Upper lobe of right lung (tissue), 1 donor: ENCODE measurements around the gene MED26. TPM values are rescaled to one million over a fixed set of nuclear protein-coding genes. Genes with fewer than 3 reads are reported as not detected.

Source experiments
- ATAC-seq: fragments of 200-7000 bp; cut with Tn5 transposase; one replicate; pipeline ENCODE4 v1.9.1; 2020; ENCODE audit warnings: mild to moderate bottlenecking, moderate library complexity
- DNase-seq: peaks from one replicate; pipeline ENCODE4 v3.0.0-alpha.2; 2020
- H3K27ac ChIP-seq: fragments of 200-600 bp; one replicate; pipeline ENCODE4 v1.8.0; 2022
- H3K27me3 ChIP-seq: fragments of 200-600 bp; one replicate; pipeline ENCODE4 v1.8.0; 2022; ENCODE audit warnings: mild to moderate bottlenecking
- H3K36me3 ChIP-seq: fragments of 200-600 bp; one replicate; pipeline ENCODE4 v1.8.0; 2022
- H3K4me1 ChIP-seq: fragments of 200-600 bp; one replicate; pipeline ENCODE4 v1.8.0; 2022
- H3K4me3 ChIP-seq: fragments of 200-600 bp; one replicate; pipeline ENCODE4 v1.8.0; 2022; ENCODE audit warnings: mild to moderate bottlenecking
- H3K9me3 ChIP-seq: fragments of 200-600 bp; one replicate; pipeline ENCODE4 v1.8.0; 2022
- intact Hi-C: fragments of 100-400 bp; cut with DNase I; formaldehyde crosslinking; loops from one replicate; pipeline ENCODE4 v1.11.0; 2022
- total RNA-seq: library from RNA; stranded (reverse); fragmentation: NEBNext Ultra II Directional; extraction: Animal tissue kit (Norgen Biotek cat#: 25700); gene quantifications from one replicate; pipeline ENCODE4 v1.2.1, GENCODE V29; 2021
- TF ChIP-seq, protein P1 (sequence below): fragments of 200-600 bp; IDR thresholded peaks from one replicate; pipeline ENCODE4 v1.8.0; 2022; ENCODE audit warnings: antibody characterized with exemption
- donor health status: DM: no; HTN: yes; CAD: no; lungs with severe emphysema.

MED26 gene
- total RNA-seq, 1 donor from 2014 or later = 13.4 TPM

DNA sequence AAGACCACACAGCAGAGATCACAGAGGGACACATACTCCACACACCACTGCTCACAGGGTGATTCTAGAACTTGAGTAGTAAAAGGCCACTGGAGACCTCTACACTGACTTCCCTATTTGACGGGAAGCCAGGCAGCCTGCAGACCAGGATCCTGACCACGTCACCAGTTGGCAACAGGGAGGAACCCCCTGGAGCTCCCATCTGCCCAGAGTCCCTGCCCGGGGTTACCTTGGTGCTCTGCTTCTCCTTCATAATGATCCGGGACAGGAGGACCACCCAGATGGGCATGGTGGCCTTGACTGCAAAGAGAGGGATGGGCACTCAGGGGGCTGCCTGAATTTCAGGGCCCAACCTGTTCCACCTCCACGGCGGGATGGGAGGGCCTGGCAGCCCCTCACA is 56.7 kb downstream of the MED26 start:
- Histone ChIP-seq H3K4me3 (peak overlapping the region; percentile 84), H3K27me3 (no peaks in the 10 kb centered on the region), H3K36me3 (peaks cover 52% of the 10 kb centered on the region), H3K27ac (peak overlapping the region; percentile 81), H3K4me1 (peaks cover 36% of the 10 kb centered on the region), H3K9me3 (no peaks in the 10 kb centered on the region)
- intact Hi-C loops = loop anchor here (10.0 kb wide), 1 partner anchor 54 kb away; the partner anchor contains the start of gene MED26
- ATAC-seq (no peak), DNase-seq (no peak)
- TF ChIP-seq, protein P1, sequence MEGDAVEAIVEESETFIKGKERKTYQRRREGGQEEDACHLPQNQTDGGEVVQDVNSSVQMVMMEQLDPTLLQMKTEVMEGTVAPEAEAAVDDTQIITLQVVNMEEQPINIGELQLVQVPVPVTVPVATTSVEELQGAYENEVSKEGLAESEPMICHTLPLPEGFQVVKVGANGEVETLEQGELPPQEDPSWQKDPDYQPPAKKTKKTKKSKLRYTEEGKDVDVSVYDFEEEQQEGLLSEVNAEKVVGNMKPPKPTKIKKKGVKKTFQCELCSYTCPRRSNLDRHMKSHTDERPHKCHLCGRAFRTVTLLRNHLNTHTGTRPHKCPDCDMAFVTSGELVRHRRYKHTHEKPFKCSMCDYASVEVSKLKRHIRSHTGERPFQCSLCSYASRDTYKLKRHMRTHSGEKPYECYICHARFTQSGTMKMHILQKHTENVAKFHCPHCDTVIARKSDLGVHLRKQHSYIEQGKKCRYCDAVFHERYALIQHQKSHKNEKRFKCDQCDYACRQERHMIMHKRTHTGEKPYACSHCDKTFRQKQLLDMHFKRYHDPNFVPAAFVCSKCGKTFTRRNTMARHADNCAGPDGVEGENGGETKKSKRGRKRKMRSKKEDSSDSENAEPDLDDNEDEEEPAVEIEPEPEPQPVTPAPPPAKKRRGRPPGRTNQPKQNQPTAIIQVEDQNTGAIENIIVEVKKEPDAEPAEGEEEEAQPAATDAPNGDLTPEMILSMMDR = no peak

GRCh38 chr19:16569609-16570320 is 58.2 kb downstream of the MED26 start:
- DNase-seq (peak; percentile 80), ATAC-seq (peak; percentile 38)
- no peaks in the 10 kb centered on the region for H3K27me3 ChIP-seq
- H3K4me3 ChIP-seq = no peak overlapping the region
- intact Hi-C loops = loop anchor here (10.0 kb wide), 1 partner anchor 55 kb away; the partner anchor contains the start of gene MED26
- TF ChIP-seq, protein P1 = no peak
- peaks cover 52% of the 10 kb centered on the region for H3K36me3 ChIP-seq
- H3K9me3 ChIP-seq = no peaks in the 10 kb centered on the region
- H3K4me1 ChIP-seq = peaks cover 44% of the 10 kb centered on the region
- peak overlapping the region; percentile 58 for H3K27ac ChIP-seq

DNA sequence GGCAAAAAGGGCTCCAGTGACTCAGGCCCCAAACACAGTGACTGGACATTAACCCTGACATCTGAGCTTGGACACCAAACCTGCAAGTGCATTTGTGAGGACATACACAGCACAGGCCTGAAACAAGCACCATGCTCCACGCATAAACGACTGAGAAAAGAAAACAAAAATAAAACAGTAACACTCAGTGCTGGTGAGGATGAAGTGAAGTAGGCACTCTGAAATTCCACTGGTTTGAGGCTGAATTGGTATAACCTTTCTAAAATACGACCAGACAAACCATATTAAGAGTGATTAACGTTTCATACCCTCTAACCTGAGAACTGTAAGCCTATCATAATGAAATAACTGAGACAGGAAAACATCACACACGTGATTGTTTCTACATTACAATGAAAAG is 61.3 kb downstream of the MED26 start:
- peaks cover 77% of the 10 kb centered on the region for H3K36me3 ChIP-seq
- no peak for ATAC-seq
- H3K4me3 ChIP-seq = no peak overlapping the region
- H3K27ac ChIP-seq = peak overlapping the region; percentile 52
- intact Hi-C loops = no loop called here
- TF ChIP-seq, protein P1 = no peak
- no peaks in the 10 kb centered on the region for H3K9me3 ChIP-seq
- no peak for DNase-seq
- no peaks in the 10 kb centered on the region for H3K27me3 ChIP-seq
- H3K4me1 ChIP-seq = peaks cover 37% of the 10 kb centered on the region

DNA sequence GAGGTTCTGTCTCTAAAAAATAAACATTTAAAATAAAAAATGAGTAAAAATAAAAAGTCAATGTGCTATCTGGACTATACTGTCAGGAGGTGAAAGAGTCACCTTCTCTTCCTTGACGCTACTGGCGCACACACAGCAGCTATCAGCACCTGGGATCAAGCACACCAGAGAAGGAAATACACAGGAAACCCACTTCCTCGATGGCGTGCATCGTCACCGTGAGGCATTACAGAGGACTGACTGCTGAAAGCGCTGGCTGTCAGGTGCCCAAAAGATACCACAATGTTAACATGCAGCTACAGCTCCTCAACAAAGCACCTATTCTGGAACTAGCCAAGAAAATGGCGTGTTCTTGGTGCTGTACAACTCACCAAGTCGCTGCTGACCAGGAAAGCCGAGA is 61.8 kb downstream of the MED26 start:
- no peak for ATAC-seq
- H3K4me1 ChIP-seq = peaks cover 32% of the 10 kb centered on the region
- DNase-seq = no peak
- TF ChIP-seq, protein P1 = no peak
- H3K27ac ChIP-seq = peak overlapping the region; percentile 52
- peaks cover 83% of the 10 kb centered on the region for H3K36me3 ChIP-seq
- H3K4me3 ChIP-seq = no peak overlapping the region
- no peaks in the 10 kb centered on the region for H3K9me3 ChIP-seq
- intact Hi-C loops = no loop called here
- H3K27me3 ChIP-seq = no peaks in the 10 kb centered on the region

GRCh38 chr19:16564842-16565241 is 63.2 kb downstream of the MED26 start:
- Histone ChIP-seq H3K9me3 (no peaks in the 10 kb centered on the region), H3K27me3 (no peaks in the 10 kb centered on the region), H3K4me3 (no peak overlapping the region), H3K36me3 (peaks cover 93% of the 10 kb centered on the region), H3K4me1 (peaks cover 20% of the 10 kb centered on the region), H3K27ac (peak overlapping the region; percentile 11)
- ATAC-seq (peak; percentile 44), DNase-seq (no peak)
- intact Hi-C loops = no loop called here
- TF ChIP-seq, protein P1 = no peak
